ENCODE measurements around the gene TRIM72. TPM values are rescaled to one million over a fixed set of nuclear protein-coding genes. Genes with fewer than 3 reads are reported as not detected.

The TRIM72 gene
- total RNA-seq, 4 donors from 2014 or later, result 0.15 to 0.17 TPM; not detected in 2

DNA sequence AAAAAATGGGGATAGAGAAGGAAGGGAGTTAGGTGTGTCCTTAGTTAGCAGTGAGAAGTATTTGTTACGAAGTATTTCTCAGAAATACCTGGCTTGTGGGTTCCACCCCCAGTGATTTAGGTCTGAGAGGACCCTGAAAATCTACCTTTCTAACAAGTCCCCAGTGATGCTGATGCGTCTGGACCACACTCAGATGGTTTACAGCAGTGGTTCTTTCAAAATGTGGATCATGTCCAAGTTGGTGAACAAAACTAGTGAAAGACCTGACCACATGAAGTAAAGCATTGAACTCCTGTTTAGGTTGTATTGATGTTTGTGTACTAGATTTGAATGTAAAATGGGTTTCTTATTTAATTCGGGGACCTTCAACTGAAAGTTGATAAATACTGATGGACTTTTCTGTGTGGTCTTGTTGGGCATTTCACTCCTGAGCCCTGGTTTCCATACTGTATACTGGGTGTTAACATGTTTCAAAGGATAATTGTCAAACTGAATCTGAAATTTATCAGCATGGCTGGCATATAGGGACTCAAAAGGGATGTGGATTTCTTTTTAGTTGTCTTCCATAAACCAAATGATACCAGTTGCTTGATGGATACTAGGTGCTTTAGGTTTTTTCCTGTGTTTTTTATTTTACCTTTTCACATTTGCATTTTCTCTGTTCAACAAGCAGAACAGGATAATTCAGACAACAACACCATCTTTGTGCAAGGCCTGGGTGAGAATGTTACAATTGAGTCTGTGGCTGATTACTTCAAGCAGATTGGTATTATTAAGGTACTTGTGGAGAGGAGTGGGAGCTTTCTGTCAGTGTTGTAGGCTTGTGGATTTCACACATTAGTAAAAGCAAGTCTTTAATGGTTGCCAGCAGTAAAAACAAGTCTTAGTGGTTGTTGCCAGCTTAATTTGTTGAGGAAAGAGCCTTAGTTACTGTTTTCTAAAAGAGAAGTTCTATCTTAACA lies 25.2 kb upstream of the TRIM72 start:
- no peak for TF ChIP-seq POLR2A (IDR thresholded peaks at IDR 0.05)
- H3K9me3 ChIP-seq, result no peaks in the 10 kb centered on the region
- peaks cover 100% of the 10 kb centered on the region for H3K36me3 ChIP-seq
- H3K27ac ChIP-seq, result no peak overlapping the region
- no peak for DNase-seq (ENCODE audit: low spot score in 2 of 2)
- peaks cover 11% of the 10 kb centered on the region for H3K4me1 ChIP-seq
- 81% methylated on average over 3 of the region's 3 CpGs for WGBS
- H3K4me3 ChIP-seq, result no peak overlapping the region
- H3K27me3 ChIP-seq, result no peaks in the 10 kb centered on the region

GRCh38 chr16:31189412-31189778 lies 24.5 kb upstream of the TRIM72 start:
- Histone ChIP-seq H3K4me3 (no peak overlapping the region), H3K27me3 (no peaks in the 10 kb centered on the region), H3K36me3 (peaks cover 100% of the 10 kb centered on the region), H3K4me1 (peaks cover 7% of the 10 kb centered on the region), H3K9me3 (no peaks in the 10 kb centered on the region), H3K27ac (no peak overlapping the region)
- no peak for DNase-seq (ENCODE audit: low spot score in 2 of 2)
- TF ChIP-seq POLR2A (IDR thresholded peaks at IDR 0.05), result no peak
- no peak for TF ChIP-seq POLR2AphosphoS5 (IDR thresholded peaks at IDR 0.05)
- TF ChIP-seq EP300 (IDR thresholded peaks at IDR 0.05), result no peak
- TF ChIP-seq, protein P1, sequence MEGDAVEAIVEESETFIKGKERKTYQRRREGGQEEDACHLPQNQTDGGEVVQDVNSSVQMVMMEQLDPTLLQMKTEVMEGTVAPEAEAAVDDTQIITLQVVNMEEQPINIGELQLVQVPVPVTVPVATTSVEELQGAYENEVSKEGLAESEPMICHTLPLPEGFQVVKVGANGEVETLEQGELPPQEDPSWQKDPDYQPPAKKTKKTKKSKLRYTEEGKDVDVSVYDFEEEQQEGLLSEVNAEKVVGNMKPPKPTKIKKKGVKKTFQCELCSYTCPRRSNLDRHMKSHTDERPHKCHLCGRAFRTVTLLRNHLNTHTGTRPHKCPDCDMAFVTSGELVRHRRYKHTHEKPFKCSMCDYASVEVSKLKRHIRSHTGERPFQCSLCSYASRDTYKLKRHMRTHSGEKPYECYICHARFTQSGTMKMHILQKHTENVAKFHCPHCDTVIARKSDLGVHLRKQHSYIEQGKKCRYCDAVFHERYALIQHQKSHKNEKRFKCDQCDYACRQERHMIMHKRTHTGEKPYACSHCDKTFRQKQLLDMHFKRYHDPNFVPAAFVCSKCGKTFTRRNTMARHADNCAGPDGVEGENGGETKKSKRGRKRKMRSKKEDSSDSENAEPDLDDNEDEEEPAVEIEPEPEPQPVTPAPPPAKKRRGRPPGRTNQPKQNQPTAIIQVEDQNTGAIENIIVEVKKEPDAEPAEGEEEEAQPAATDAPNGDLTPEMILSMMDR (IDR thresholded peaks at IDR 0.05), result no peak
- WGBS, result 90% methylated on average over 2 of the region's 2 CpGs

DNA sequence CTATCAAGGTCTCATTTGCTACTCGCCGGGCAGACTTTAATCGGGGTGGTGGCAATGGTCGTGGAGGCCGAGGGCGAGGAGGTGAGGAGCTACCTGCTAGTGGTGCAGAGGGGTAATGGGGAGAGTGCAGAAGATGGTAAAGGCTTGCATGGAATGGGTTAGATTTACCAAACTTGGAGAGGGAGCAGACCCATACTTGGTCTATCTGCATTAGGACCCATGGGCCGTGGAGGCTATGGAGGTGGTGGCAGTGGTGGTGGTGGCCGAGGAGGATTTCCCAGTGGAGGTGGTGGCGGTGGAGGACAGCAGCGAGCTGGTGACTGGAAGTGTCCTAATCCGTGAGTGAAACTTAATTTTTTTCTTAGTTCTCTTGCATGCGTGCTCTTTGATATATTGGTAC lies 23.9 kb upstream of the TRIM72 start:
- 93% methylated on average over 12 of the region's 12 CpGs for WGBS
- H3K27me3 ChIP-seq, result no peaks in the 10 kb centered on the region
- no peak overlapping the region for H3K27ac ChIP-seq
- no peak overlapping the region for H3K4me3 ChIP-seq
- no peak for TF ChIP-seq POLR2AphosphoS5 (IDR thresholded peaks at IDR 0.05)
- TF ChIP-seq POLR2A (IDR thresholded peaks at IDR 0.05), result no peak
- no peak for TF ChIP-seq EP300 (IDR thresholded peaks at IDR 0.05)
- TF ChIP-seq, protein P1 (IDR thresholded peaks at IDR 0.05), result no peak
- no peak for DNase-seq (ENCODE audit: low spot score in 2 of 2)
- H3K4me1 ChIP-seq, result peaks cover 6% of the 10 kb centered on the region
- peaks cover 100% of the 10 kb centered on the region for H3K36me3 ChIP-seq
- H3K9me3 ChIP-seq, result no peaks in the 10 kb centered on the region

DNA sequence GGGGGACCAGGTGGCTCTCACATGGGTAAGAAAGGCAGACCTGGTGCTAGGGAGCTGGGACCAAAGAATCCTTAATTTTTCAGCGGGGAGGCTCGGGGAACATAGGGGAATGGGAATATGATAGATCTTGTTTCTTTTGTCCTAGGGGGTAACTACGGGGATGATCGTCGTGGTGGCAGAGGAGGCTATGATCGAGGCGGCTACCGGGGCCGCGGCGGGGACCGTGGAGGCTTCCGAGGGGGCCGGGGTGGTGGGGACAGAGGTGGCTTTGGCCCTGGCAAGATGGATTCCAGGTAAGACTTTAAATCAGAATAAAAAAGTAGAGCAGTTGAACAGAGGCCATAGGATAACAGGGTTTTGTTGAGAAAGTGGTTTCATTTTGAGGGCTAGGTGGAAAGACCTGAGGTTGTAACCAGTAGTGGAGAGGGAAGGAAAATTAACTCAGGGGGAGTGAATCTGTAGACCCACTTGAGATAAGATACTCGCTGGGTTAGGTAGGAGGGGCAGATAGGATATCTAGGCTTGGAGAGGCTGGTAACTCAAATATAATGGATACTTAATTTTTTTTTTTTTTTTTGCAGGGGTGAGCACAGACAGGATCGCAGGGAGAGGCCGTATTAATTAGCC lies 23.0 kb upstream of the TRIM72 start:
- peaks cover 100% of the 10 kb centered on the region for H3K36me3 ChIP-seq
- H3K4me1 ChIP-seq, result no peaks in the 10 kb centered on the region
- DNase-seq (ENCODE audit: low spot score in 2 of 2), result no peak
- H3K4me3 ChIP-seq, result no peak overlapping the region
- no peak overlapping the region for H3K27ac ChIP-seq
- no peak for TF ChIP-seq EP300 (IDR thresholded peaks at IDR 0.05)
- TF ChIP-seq, protein P1 (IDR thresholded peaks at IDR 0.05), result no peak
- no peak for TF ChIP-seq POLR2AphosphoS5 (IDR thresholded peaks at IDR 0.05)
- no peak for TF ChIP-seq POLR2A (IDR thresholded peaks at IDR 0.05)
- H3K9me3 ChIP-seq, result no peaks in the 10 kb centered on the region
- H3K27me3 ChIP-seq, result no peaks in the 10 kb centered on the region
- WGBS, result 94% methylated on average over 17 of the region's 17 CpGs

- Histone ChIP-seq H3K9me3 (no peaks in the 10 kb centered on the region), H3K4me3 (no peak overlapping the region), H3K4me1 (no peaks in the 10 kb centered on the region), H3K36me3 (peaks cover 99% of the 10 kb centered on the region), H3K27me3 (no peaks in the 10 kb centered on the region), H3K27ac (no peak overlapping the region)
- DNase-seq (ENCODE audit: low spot score in 2 of 2), result no peak
- no peak for TF ChIP-seq EP300 (IDR thresholded peaks at IDR 0.05)
- no peak for TF ChIP-seq POLR2AphosphoS5 (IDR thresholded peaks at IDR 0.05)
- TF ChIP-seq, protein P1 (IDR thresholded peaks at IDR 0.05), result no peak
- TF ChIP-seq POLR2A (IDR thresholded peaks at IDR 0.05), result no peak
- WGBS, result 85% methylated on average over 5 of the region's 5 CpGs
These were observed 22.1 kb upstream of the TRIM72 start for GRCh38 chr16:31191697-31192428.
